Sigmoid colon (tissue), 7 donors: Measurements from ENCODE around the gene PANK2. TPM values are rescaled to one million over a fixed set of nuclear protein-coding genes. Genes with fewer than 3 reads are reported as not detected.

Source experiments
- DNase-seq: peaks from one replicate; pipeline ENCODE4 v3.0.0-alpha.2; 2019
- H3K27ac ChIP-seq, 4 donors: fragments of 200-600 bp; sonication (generic); one replicate each; pipeline ENCODE4 v1.5.1; 2016 to 2019; ENCODE audit warnings: mild to moderate bottlenecking in 1 of 4
- H3K27me3 ChIP-seq, 3 donors: fragments of 200-600 bp; sonication (generic); one replicate each; pipeline ENCODE4 v1.5.1; 2019; ENCODE audit warnings: mild to moderate bottlenecking in 1 of 3
- H3K36me3 ChIP-seq, 4 donors: fragments of 200-600 bp; sonication (generic); one replicate each; pipeline ENCODE4 v1.5.1; 2016 to 2019
- H3K4me1 ChIP-seq, 4 donors: fragments of 200-600 bp; sonication (generic); one replicate each; pipeline ENCODE4 v1.5.1; 2017 to 2019
- H3K4me3 ChIP-seq, 4 donors: fragments of 200-600 bp; sonication (generic); one replicate each; pipeline ENCODE4 v1.5.1; 2017 to 2019; ENCODE audit warnings: mild to moderate bottlenecking in 2 of 4, moderate library complexity in 1 of 4
- H3K9me3 ChIP-seq, 4 donors: fragments of 200-600 bp in 3 of 4; sonication (generic) in 3 of 4; one replicate each; pipeline versions ENCODE4 v1.5.1 to v1.6.1; 2013 to 2019
- EP300 ChIP-seq, 4 donors: sonication (generic); formaldehyde crosslinking; IDR thresholded peaks; one replicate each; pipeline ENCODE4 v1.6.1; 2017; ENCODE audit warnings: antibody characterized with exemption in 4 of 4
- POLR2A ChIP-seq, 2 donors: fragments of 450-650 bp; IDR thresholded peaks; one replicate each; pipeline ENCODE4 v1.6.1; 2016; ENCODE audit warnings: antibody characterized with exemption in 2 of 2, mild to moderate bottlenecking in 2 of 2, moderate library complexity in 2 of 2
- POLR2AphosphoS5 ChIP-seq, 4 donors: sonication (generic); formaldehyde crosslinking; IDR thresholded peaks; one replicate each; pipeline ENCODE4 v1.6.1; 2017; ENCODE audit warnings: antibody characterized with exemption in 4 of 4
- WGBS, 2 donors: extraction: QIAGEN DNeasy Blood & Tissue Kit; methylation state at CpG; one replicate each; pipeline ENCODE4 v1.1.7; 2013; 5-methylcytosine and 5-hydroxymethylcytosine counted together
- intact Hi-C: fragments of 100-400 bp; cut with DNase I; formaldehyde crosslinking; loops from one replicate; pipeline ENCODE4 v1.15.1; 2023
- polyA plus RNA-seq, 3 donors: library from polyadenylated mRNA; stranded (reverse); fragments of 200-250 nt; gene quantifications; one replicate each; pipeline ENCODE4 v1.2.3, GENCODE V29; 2013
- total RNA-seq, 4 donors: library from RNA; depleted of rRNA; stranded (reverse); fragments of >200 nt; gene quantifications; one replicate each; pipeline ENCODE4 v1.1.0, GENCODE V29; 2016
- TF ChIP-seq, protein P1 (sequence below), 4 experiments: fragments of 450-650 bp in 3 of 4; fragments of 200-600 bp in 1 of 4; IDR thresholded peaks; one replicate each; pipeline ENCODE4 v1.5.1; 2016 to 2019; ENCODE audit warnings: antibody characterized with exemption in 4 of 4, mild to moderate bottlenecking in 3 of 4, moderate library complexity in 2 of 4
- donor health status: healthy with polysubstance abuse.
- donor health status: Bipolar disorder and iron deficiency.
- donor health status: healthy.

PANK2 gene
- total and polyA plus RNA-seq, 7 donors = 16.2 to 43.2 (median 35.1) TPM

DNA sequence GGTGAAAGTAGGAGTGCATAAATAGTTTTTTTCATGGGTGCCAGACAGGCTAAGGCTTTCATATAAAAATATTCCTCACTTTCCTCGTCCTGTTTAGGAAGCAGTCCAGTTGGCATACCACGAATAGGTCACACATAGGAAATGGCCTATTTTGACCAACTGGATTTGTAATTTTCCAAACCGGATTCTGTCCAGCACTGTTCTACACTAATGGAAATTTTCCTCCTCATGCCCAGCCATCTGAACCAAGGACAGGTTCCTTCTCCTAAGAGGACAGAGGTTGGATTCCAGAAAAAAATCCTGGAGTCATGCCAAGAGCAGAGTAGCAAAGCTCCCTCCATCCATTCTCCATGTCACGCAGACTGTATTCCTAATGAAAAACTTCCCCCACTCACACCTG is 43.1 kb downstream of the PANK2 start:
- Histone ChIP-seq H3K27ac (peak overlapping the region; percentile 67 to 74 (median 70)), H3K4me1 (peaks cover 0 to 49% (median 43%) of the 10 kb centered on the region in 4 donors), H3K9me3 (no peaks in the 10 kb centered on the region), H3K4me3 (peak overlapping the region; percentile 26 to 51 (median 46)), H3K36me3 (no peaks in the 10 kb centered on the region), H3K27me3 (no peaks in the 10 kb centered on the region)
- WGBS, 2 donors = 78 to 80% methylated on average over 4 of the region's 4 CpGs
- intact Hi-C loops = loop anchor here (5.0 to 10.0 kb wide), 2 partner anchors 80 to 153 kb away; no protein-coding TSS in a partner anchor
- peak in 2 of 4 donors; percentile 42 to 46 for TF ChIP-seq POLR2AphosphoS5 (IDR thresholded peaks at IDR 0.05)
- TF ChIP-seq EP300 (IDR thresholded peaks at IDR 0.05) = no peak
- TF ChIP-seq, protein P1, sequence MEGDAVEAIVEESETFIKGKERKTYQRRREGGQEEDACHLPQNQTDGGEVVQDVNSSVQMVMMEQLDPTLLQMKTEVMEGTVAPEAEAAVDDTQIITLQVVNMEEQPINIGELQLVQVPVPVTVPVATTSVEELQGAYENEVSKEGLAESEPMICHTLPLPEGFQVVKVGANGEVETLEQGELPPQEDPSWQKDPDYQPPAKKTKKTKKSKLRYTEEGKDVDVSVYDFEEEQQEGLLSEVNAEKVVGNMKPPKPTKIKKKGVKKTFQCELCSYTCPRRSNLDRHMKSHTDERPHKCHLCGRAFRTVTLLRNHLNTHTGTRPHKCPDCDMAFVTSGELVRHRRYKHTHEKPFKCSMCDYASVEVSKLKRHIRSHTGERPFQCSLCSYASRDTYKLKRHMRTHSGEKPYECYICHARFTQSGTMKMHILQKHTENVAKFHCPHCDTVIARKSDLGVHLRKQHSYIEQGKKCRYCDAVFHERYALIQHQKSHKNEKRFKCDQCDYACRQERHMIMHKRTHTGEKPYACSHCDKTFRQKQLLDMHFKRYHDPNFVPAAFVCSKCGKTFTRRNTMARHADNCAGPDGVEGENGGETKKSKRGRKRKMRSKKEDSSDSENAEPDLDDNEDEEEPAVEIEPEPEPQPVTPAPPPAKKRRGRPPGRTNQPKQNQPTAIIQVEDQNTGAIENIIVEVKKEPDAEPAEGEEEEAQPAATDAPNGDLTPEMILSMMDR (IDR thresholded peaks at IDR 0.05) = no peak
- TF ChIP-seq POLR2A (IDR thresholded peaks at IDR 0.05) = no peak
- no peak for DNase-seq

DNA sequence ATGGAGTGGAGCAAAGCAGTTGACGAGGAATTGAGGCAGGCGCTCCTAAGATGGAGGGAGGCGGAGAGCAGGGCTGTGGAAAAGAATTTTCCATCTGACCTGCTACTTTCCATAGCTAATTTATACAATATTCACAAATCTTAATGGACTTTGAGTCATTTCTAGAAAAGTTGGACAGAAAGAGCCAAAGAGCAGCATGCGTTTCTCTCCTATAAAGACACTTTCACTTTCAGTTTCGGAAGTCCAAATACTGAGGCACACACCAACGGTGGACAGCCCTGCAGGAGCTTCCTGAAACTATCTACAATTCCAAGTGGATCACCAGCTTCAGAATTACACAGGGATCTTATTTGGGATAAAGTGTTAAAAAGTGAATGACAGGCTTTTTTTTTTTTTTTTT is 43.5 kb downstream of the PANK2 start:
- H3K27ac ChIP-seq = peak overlapping the region; percentile 67 to 74 (median 70)
- no peaks in the 10 kb centered on the region for H3K36me3 ChIP-seq
- 48 to 54% methylated on average over 6 of the region's 6 CpGs for WGBS, 2 donors
- H3K4me3 ChIP-seq = peak overlapping the region; percentile 26 to 51 (median 46)
- H3K9me3 ChIP-seq = no peaks in the 10 kb centered on the region
- TF ChIP-seq POLR2AphosphoS5 (IDR thresholded peaks at IDR 0.05) = peak in 1 of 4 donors; percentile 11
- TF ChIP-seq, protein P1 (IDR thresholded peaks at IDR 0.05) = no peak
- peaks cover 0 to 46% (median 42%) of the 10 kb centered on the region in 4 donors for H3K4me1 ChIP-seq
- no peaks in the 10 kb centered on the region for H3K27me3 ChIP-seq
- no peak for DNase-seq
- intact Hi-C loops = loop anchor here (5.0 to 10.0 kb wide), 2 partner anchors 80 to 152 kb away; no protein-coding TSS in a partner anchor

DNA sequence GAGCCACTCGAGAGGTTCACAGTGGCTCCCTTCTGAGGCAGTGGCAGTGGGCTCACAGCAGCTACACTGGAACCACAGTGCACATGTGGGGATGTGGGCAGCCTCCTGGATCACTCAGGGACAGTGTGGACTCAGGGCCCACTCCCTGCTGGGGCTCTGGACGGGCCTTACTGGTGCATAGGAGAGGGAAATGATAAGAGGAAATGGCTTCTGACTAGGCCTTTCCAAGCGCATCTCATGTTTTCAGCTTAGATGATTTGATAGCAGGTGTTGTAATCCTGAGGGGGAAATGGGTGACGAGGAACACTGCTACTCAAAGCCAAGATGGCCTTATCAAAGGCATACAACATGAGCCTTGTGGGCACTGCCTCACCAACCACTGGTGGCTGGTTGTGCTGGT is 44.0 kb downstream of the PANK2 start:
- peak overlapping the region; percentile 67 to 74 (median 70) for H3K27ac ChIP-seq
- H3K4me3 ChIP-seq = peak overlapping the region in 3 of 4 donors; percentile 44 to 51 (median 48)
- WGBS, 2 donors = 71 to 84% methylated on average over 4 of the region's 4 CpGs
- no peaks in the 10 kb centered on the region for H3K36me3 ChIP-seq
- peaks cover 0 to 46% (median 42%) of the 10 kb centered on the region in 4 donors for H3K4me1 ChIP-seq
- TF ChIP-seq POLR2A (IDR thresholded peaks at IDR 0.05) = no peak
- TF ChIP-seq POLR2AphosphoS5 (IDR thresholded peaks at IDR 0.05) = no peak
- TF ChIP-seq, protein P1 (IDR thresholded peaks at IDR 0.05) = no peak
- TF ChIP-seq EP300 (IDR thresholded peaks at IDR 0.05) = no peak
- H3K27me3 ChIP-seq = no peaks in the 10 kb centered on the region
- no peaks in the 10 kb centered on the region for H3K9me3 ChIP-seq
- no peak for DNase-seq
- intact Hi-C loops = loop anchor here (5.0 to 10.0 kb wide), 2 partner anchors 79 to 152 kb away; no protein-coding TSS in a partner anchor

DNA sequence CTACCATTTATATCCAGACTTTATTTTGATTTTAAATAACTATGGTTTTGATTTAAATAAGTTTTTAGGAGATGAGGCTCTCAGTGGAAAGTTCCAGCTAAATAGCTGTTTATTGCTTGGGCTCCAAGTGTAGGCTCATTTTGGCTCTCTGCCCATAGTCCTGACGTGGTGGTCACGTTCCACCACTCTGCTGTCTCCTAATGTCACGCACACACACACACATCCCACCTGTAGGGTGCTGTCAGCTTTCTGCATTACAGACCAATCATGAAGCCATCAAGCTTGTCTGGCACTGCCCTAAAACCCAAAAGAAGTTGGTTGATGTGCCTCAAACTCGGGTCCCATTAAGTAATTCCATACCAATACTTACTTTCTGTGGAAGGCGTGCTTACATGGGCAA is 45.4 kb downstream of the PANK2 start:
- Histone ChIP-seq H3K4me3 (no peak overlapping the region), H3K27ac (peak overlapping the region; percentile 46 to 74 (median 60)), H3K27me3 (no peaks in the 10 kb centered on the region), H3K9me3 (no peaks in the 10 kb centered on the region), H3K36me3 (no peaks in the 10 kb centered on the region), H3K4me1 (peaks cover 0 to 46% (median 42%) of the 10 kb centered on the region in 4 donors)
- WGBS, 2 donors = 82 to 85% methylated on average over 5 of the region's 5 CpGs
- TF ChIP-seq POLR2AphosphoS5 (IDR thresholded peaks at IDR 0.05) (no peak), POLR2A (IDR thresholded peaks at IDR 0.05) (no peak), EP300 (IDR thresholded peaks at IDR 0.05) (no peak)
- TF ChIP-seq, protein P1 (IDR thresholded peaks at IDR 0.05) = no peak
- intact Hi-C loops = loop anchor here (2.0 to 10.0 kb wide), 3 partner anchors 46 to 150 kb away; partner anchors contain the start of gene PANK2
- no peak for DNase-seq
